IPS-11a (cell line): Measurements from ENCODE around the gene SLC39A2.
"Not testable (repeated sequence)": the region's sequence is repeated elsewhere in the genome, so short reads cannot be mapped to it uniquely, and the experiment has no call there.

Experiments used
- H3K4me3 ChIP-seq: one replicate; pipeline ENCODE4 v1.5.1; 2013; ENCODE audit warnings: low read depth, low read length, control low read depth

SLC39A2 gene

GRCh38 chr14:20998674-20999366 is at the start of gene SLC39A2:
Gene SLC39A2 (plus strand): TSS chr14:20999293. CDS start chr14:20999447, 154 bp downstream.
- no peak within 1 kb of the TSS for H3K4me3 ChIP-seq

GRCh38 chr14:20954736-20955537 is 44.2 kb upstream of the SLC39A2 start, which contains the start of gene RNASE2:
Gene RNASE2 (plus strand): TSS chr14:20955487. CDS start chr14:20955772, 285 bp downstream.
- H3K4me3 ChIP-seq = not testable (repeated sequence)

GRCh38 chr14:20955538-20955873 is 43.6 kb upstream of the SLC39A2 start:
- not testable (repeated sequence) for H3K4me3 ChIP-seq

DNA sequence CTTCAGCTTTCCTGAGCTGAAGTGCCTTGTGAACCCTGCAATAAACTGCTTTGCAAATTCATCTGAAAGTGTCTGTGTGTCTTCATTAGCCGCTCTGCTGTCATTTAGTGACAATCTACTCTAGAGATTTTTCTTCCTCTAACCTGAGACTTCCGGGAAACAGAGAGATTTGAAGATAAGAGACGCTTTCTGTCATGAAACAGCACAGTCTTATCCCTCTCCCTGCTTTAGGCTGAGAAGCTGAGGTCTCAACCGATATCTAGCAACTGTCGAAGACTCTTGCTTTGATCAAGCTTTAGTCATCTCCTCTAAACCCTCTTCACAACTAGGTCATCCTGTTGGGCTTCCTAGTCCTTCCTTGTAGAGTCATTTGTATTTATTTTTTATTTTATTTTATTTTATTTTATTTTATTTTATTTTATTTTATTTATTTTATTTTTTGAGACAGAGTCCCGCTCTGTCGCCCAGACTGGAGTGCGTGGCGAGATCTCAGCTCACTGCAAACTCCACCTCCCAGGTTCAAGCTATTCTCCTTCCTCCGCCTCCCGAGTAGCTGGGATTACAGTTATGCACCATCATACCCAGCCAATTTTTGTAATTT is 42.6 kb upstream of the SLC39A2 start:
- no peak overlapping the region for H3K4me3 ChIP-seq

GRCh38 chr14:20958946-20959345 is 40.1 kb upstream of the SLC39A2 start:
- not testable (repeated sequence) for H3K4me3 ChIP-seq

- no peak overlapping the region for H3K4me3 ChIP-seq
These were observed 29.8 kb upstream of the SLC39A2 start for GRCh38 chr14:20969336-20969735.

- peak overlapping the region; percentile 81 for H3K4me3 ChIP-seq
These were observed 28.5 kb upstream of the SLC39A2 start for GRCh38 chr14:20970647-20970982.

DNA sequence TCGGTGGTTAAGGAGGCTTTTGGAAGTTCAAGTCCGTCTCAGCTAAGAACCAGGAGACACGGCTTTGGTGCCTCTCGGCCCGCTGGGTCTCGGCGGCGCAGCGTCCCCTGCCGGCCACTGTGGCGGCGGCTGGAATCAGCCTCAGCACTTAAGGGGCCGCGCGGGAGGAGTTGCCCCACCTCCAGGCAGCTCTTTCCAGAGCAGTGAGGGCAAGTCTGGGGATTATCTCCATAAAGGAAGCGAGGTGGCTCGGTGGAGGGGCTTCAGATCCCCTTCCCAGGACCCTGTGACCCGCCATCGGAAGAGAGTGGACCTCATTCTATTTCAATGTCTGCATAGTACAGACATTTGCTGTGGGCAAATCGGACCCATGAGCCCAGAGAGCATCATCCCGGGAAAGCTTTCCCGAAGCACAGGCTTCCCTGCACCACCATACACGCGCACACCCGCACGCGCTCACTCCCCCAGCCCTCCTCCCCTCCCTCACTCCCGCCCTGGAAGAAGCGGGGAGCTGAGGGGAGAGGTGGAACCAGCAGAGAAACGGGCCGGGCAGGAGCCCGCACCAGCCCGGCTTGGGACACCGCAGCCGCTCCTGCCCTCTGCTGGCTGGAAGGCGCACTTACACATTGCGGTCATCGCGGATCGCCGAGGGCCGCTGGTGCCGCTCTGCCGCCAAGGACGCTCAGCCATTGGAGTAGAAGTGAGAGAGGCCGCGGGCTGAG is 27.9 kb upstream of the SLC39A2 start:
- peak overlapping the region; percentile 81 for H3K4me3 ChIP-seq

- H3K4me3 ChIP-seq = no peak overlapping the region
These were observed 27.4 kb upstream of the SLC39A2 start for GRCh38 chr14:20971705-20972021.

GRCh38 chr14:20973501-20973900 is 25.6 kb upstream of the SLC39A2 start:
- no peak overlapping the region for H3K4me3 ChIP-seq

- no peak overlapping the region for H3K4me3 ChIP-seq
These were observed 22.8 kb upstream of the SLC39A2 start for GRCh38 chr14:20976291-20976690.

- H3K4me3 ChIP-seq = no peak overlapping the region
These were observed 20.4 kb upstream of the SLC39A2 start for GRCh38 chr14:20978687-20979086.

- H3K4me3 ChIP-seq = no peak overlapping the region
These were observed 18.2 kb upstream of the SLC39A2 start for GRCh38 chr14:20980906-20981305.

GRCh38 chr14:20982646-20983369 is 16.3 kb upstream of the SLC39A2 start:
- H3K4me3 ChIP-seq = no peak overlapping the region

- not testable (repeated sequence) for H3K4me3 ChIP-seq
These were observed 13.4 kb upstream of the SLC39A2 start for GRCh38 chr14:20985650-20986049.

DNA sequence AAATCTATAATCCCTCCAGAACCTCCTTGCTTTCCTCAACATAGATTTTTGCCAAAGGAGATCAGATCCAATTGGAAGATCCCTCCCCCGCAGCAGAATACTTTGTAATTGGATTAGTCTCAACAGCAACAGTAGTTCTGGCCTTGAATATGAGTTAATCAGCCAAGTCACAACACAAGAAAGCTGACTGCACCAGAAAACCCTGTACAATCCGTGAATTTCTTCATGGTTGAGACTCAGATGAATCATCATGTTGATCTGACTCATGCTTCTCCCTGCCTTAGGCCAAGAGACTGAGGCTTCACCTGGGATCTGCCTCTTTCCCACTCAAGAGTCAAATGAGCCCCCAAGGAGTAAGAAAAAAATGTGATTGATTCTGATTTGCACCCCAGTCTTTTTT is 12.3 kb upstream of the SLC39A2 start:
- no peak overlapping the region for H3K4me3 ChIP-seq

DNA sequence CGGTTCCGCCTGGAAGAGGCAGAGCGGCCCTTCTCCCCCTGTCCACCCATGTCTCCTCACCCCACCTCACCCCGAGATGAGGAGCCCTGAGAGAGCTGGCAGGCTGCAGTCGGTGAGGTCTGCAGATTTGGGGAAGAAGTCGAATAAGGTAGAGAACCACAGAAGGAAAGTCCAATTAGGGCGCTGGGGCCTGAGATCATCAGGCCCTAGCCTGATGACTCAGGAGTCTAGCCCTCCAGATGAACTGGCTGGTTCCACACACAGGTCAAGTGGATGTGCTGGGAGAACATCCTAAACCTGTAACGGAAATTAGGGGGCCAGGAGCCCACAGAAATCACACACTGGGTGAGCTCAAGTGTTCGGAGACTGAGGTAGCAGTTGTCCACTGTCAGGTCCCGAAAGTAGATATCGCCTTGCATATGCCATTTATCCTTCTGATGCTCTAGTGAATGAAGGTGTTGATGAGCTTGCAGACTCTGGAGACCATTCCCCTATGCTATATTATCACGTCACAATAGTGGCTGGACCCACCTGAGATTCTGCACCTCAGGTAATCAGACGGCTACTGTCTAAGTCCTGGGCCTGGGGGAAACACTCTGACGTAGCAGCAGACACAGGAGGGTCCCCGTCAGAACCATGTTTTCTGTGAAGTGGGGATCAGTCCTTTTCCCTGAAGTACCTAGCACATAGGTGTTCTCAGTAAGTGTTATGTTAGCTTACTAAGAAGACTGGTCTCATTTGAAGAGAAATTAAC is 10.2 kb upstream of the SLC39A2 start:
- H3K4me3 ChIP-seq = peak overlapping the region; percentile 41

GRCh38 chr14:20989471-20989786 is 9.7 kb upstream of the SLC39A2 start:
- H3K4me3 ChIP-seq = peak overlapping the region; percentile 41

- peak within 1 kb of the TSS; percentile 86 for H3K4me3 ChIP-seq
These were observed 9.1 kb upstream of the SLC39A2 start, which contains the start of gene METTL17 for GRCh38 chr14:20989787-20990600. Gene METTL17 (plus strand): TSS chr14:20989980. CDS start chr14:20990003, 23 bp downstream.
